ENCODE measurements around the gene SSR3.

GRCh38 chr3:156602424-156602823 is 47.5 kb upstream of the SSR3 start:
- no peak for TF ChIP-seq PHF8 (conservative IDR thresholded peaks at IDR 0.05; ENCODE audit: low read depth, low read length)
- no peak for TF ChIP-seq KDM4A (IDR thresholded peaks at IDR 0.05; ENCODE audit: low read depth, low read length, severe bottlenecking)
- TF ChIP-seq, protein P1, sequence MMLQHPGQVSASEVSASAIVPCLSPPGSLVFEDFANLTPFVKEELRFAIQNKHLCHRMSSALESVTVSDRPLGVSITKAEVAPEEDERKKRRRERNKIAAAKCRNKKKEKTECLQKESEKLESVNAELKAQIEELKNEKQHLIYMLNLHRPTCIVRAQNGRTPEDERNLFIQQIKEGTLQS (IDR thresholded peaks at IDR 0.05; ENCODE audit: insufficient read depth, low read depth, low read length): no peak
- no peak for TF ChIP-seq EP300 (IDR thresholded peaks at IDR 0.05; ENCODE audit: borderline replicate concordance in 1 of 2, low read depth in 2 of 2, low read length in 2 of 2)
- TF ChIP-seq RFX5 (IDR thresholded peaks at IDR 0.05; ENCODE audit: borderline replicate concordance, low read depth, low read length): no peak
- TF ChIP-seq POLR2A (IDR thresholded peaks at IDR 0.05; ENCODE audit: control extremely low read depth in 1 of 2, low read depth in 2 of 2, low read length in 2 of 2): no peak
- TF ChIP-seq, protein P2, sequence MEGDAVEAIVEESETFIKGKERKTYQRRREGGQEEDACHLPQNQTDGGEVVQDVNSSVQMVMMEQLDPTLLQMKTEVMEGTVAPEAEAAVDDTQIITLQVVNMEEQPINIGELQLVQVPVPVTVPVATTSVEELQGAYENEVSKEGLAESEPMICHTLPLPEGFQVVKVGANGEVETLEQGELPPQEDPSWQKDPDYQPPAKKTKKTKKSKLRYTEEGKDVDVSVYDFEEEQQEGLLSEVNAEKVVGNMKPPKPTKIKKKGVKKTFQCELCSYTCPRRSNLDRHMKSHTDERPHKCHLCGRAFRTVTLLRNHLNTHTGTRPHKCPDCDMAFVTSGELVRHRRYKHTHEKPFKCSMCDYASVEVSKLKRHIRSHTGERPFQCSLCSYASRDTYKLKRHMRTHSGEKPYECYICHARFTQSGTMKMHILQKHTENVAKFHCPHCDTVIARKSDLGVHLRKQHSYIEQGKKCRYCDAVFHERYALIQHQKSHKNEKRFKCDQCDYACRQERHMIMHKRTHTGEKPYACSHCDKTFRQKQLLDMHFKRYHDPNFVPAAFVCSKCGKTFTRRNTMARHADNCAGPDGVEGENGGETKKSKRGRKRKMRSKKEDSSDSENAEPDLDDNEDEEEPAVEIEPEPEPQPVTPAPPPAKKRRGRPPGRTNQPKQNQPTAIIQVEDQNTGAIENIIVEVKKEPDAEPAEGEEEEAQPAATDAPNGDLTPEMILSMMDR (IDR thresholded peaks at IDR 0.05; ENCODE audit: control extremely low read depth in 1 of 3, insufficient read depth in 1 of 3, low read depth in 1 of 3, low read length in 3 of 3): no peak
- no peak for TF ChIP-seq ASH2L (IDR thresholded peaks at IDR 0.05; ENCODE audit: low read length)
- TF ChIP-seq SP2 (IDR thresholded peaks at IDR 0.05; ENCODE audit: low read length): no peak
- no peak for TF ChIP-seq CREB1 (IDR thresholded peaks at IDR 0.05)
- TF ChIP-seq SIN3A (conservative IDR thresholded peaks at IDR 0.05 in 1 of 2, IDR thresholded peaks at IDR 0.05 in 1 of 2; ENCODE audit: low read depth in 1 of 2, low read length in 2 of 2): no peak
- TF ChIP-seq KDM1A (IDR thresholded peaks at IDR 0.05; ENCODE audit: borderline replicate concordance, low read length): no peak
- no peak for TF ChIP-seq USF2 (IDR thresholded peaks at IDR 0.05; ENCODE audit: low read length)
- no peak for TF ChIP-seq HDAC2 (IDR thresholded peaks at IDR 0.05; ENCODE audit: borderline replicate concordance in 1 of 2, low read depth in 2 of 2, low read length in 2 of 2)
